ENCODE data around the gene LDHD.
A peak's percentile ranks its signal among the peaks of the same experiment; 100 is the strongest.
"Not testable (repeated sequence)": the region's sequence is repeated elsewhere in the genome, so short reads cannot be mapped to it uniquely, and the experiment has no call there.

Gene LDHD

DNA sequence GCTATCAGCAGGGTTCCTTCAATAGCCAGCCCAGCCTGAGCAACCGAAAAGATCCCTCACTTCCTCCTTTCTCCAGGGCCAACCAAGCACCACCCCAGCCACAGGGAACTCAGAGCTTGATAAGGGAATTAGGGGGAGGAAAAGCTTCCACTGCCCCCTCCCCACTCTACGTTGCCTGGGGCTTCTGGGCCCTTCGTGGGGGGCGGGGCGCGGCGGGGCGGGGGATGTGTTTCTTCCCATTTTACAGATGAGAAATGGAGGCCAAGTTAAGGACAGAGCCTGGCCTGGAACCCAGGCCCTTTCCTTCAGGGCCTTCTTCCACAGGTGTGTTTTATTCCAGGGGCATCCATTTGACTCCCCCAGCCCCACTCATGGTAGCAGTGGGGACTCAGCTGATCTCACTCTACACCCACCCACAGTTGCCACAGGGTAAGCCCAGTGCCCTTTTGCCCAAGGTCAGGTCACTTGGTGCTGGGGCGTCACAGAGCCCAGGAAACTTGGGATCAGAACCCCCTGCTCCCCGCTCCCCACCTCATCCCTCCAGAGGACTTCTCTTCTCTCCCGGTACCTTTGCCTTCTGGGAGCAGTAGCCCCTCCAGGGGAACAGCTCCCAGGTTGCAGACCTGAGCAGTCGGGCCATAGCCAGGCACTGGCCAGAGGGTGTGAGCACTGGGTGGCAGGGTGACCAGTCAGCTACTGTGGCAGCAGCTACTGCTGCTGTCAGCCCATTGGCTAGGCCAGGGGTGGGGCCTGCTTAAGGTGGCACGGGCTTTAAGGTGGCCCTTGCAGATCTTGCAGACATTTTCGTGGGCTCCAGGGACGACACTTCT, at the start of gene LDHD:
TSS of gene LDHD (minus strand) at position 700 of the 830 bp plus-strand sequence. CDS start at position 640, 60 bp downstream.
- DNase-seq (ENCODE audit: low spot score in 2 of 2), result peak; percentile 67 to 85
- in situ Hi-C loops (cut with MboI; ENCODE audit: low sequenced_read_pairs), result no loop called here
- Histone ChIP-seq H3K4me3 (peak within 1 kb of the TSS; percentile 25), H3K4me1 (peaks cover 9% of the 10 kb centered on the region), H3K27me3 (ENCODE audit: low read depth) (no peaks in the 10 kb centered on the region), H3K9me3 (no peaks in the 10 kb centered on the region), H3K36me3 (replicated peaks) (no peaks in the 10 kb centered on the region)

DNA sequence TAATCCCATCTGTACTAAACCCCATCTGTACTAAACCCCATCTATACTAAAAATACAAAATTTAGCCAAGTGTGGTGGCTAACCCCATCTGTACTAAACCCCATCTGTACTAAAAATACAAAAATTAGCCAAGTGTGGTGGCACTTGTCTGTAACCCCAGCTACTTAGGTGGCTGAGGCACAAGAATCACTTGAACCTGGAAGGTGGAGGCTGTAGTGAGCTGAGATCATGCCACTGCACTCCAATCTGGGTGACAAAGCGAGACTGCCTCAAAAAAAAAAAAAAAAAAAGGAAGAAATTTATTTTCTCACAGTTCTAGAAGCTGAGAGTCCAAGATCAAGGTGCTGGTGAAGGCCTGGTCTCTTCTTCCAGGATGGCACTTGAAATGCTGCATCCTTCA, 43.8 kb upstream of the LDHD start:
- Histone ChIP-seq H3K9me3 (no peaks in the 10 kb centered on the region; the same call in 1 of the 2 replicates), H3K4me1 (no peaks in the 10 kb centered on the region), H3K36me3 (replicated peaks) (peaks cover 9% of the 10 kb centered on the region), H3K27me3 (ENCODE audit: low read depth) (no peaks in the 10 kb centered on the region), H3K4me3 (no peak overlapping the region)
- in situ Hi-C loops (cut with MboI; ENCODE audit: low sequenced_read_pairs), result no loop called here
- DNase-seq (ENCODE audit: low spot score in 2 of 2), result no peak

- H3K36me3 ChIP-seq (replicated peaks), result peaks cover 6% of the 10 kb centered on the region
- H3K4me1 ChIP-seq, result peaks cover 4% of the 10 kb centered on the region
- H3K4me3 ChIP-seq, result no peak overlapping the region
- H3K9me3 ChIP-seq, result peaks cover 13% of the 10 kb centered on the region; the same call in 1 of the 2 replicates
- in situ Hi-C loops (cut with MboI; ENCODE audit: low sequenced_read_pairs), result no loop called here
- DNase-seq (ENCODE audit: low spot score in 2 of 2), result no peak
- H3K27me3 ChIP-seq (ENCODE audit: low read depth), result 0 out of 2 replicates have a peak, but pooled peaks cover 2% of the 10 kb centered on the region
These were observed 36.1 kb upstream of the LDHD start for GRCh38 chr16:75152635-75153034.

DNA sequence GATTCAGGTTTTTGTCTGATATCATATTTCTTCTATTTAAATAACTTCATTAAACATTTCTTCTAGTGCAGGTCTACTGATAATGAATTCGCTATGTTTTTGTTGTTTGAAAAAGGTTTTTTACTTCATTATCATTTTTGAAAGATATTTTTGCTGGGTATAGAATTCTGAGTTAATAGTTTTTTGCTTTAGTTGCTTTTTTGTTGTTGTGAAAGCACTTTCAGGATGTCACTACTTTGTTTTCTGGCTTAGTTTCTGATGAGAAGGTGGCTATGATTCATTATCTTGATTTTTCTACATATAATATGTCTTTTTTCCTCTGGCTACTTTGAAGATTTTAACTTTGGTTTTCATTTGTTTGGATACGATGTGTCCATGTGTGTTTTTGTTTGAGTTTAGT, 35.2 kb upstream of the LDHD start:
- 0 out of 2 replicates have a peak, but pooled peaks cover 2% of the 10 kb centered on the region for H3K27me3 ChIP-seq (ENCODE audit: low read depth)
- DNase-seq (ENCODE audit: low spot score in 2 of 2), result no peak
- peaks cover 13% of the 10 kb centered on the region; the same call in 1 of the 2 replicates for H3K9me3 ChIP-seq
- H3K36me3 ChIP-seq (replicated peaks), result peaks cover 6% of the 10 kb centered on the region
- no peak overlapping the region for H3K4me3 ChIP-seq
- H3K4me1 ChIP-seq, result peaks cover 4% of the 10 kb centered on the region
- in situ Hi-C loops (cut with MboI; ENCODE audit: low sequenced_read_pairs), result no loop called here

GRCh38 chr16:75148311-75149195, 32.0 kb upstream of the LDHD start, which contains the start of gene ZFP1:
TSS of gene ZFP1 (plus strand) at chr16:75148524. CDS start at chr16:75152952, 4,428 bp downstream.
- in situ Hi-C loops (cut with MboI; ENCODE audit: low sequenced_read_pairs), result no loop called here
- Histone ChIP-seq H3K9me3 (peaks cover 13% of the 10 kb centered on the region; the same call in 1 of the 2 replicates), H3K27me3 (ENCODE audit: low read depth) (0 out of 2 replicates have a peak, but pooled peaks cover 2% of the 10 kb centered on the region), H3K4me3 (peak within 1 kb of the TSS; percentile 99), H3K36me3 (replicated peaks) (peaks cover 6% of the 10 kb centered on the region), H3K4me1 (peaks cover 4% of the 10 kb centered on the region)
- peak; percentile 91 to 97 for DNase-seq (ENCODE audit: low spot score in 2 of 2)

- H3K36me3 ChIP-seq (replicated peaks), result peaks cover 4% of the 10 kb centered on the region
- no peak for DNase-seq (ENCODE audit: low spot score in 2 of 2)
- peaks cover 4% of the 10 kb centered on the region for H3K4me1 ChIP-seq
- peaks cover 12% of the 10 kb centered on the region; the same call in 1 of the 2 replicates for H3K9me3 ChIP-seq
- in situ Hi-C loops (cut with MboI; ENCODE audit: low sequenced_read_pairs), result no loop called here
- 0 out of 2 replicates have a peak, but pooled peaks cover 2% of the 10 kb centered on the region for H3K27me3 ChIP-seq (ENCODE audit: low read depth)
- peak overlapping the region; percentile 99 for H3K4me3 ChIP-seq
These were observed 31.4 kb upstream of the LDHD start for GRCh38 chr16:75147968-75148310.

GRCh38 chr16:75143941-75144340, 27.4 kb upstream of the LDHD start:
- Histone ChIP-seq H3K9me3 (no peaks in the 10 kb centered on the region), H3K4me3 (no peak overlapping the region), H3K4me1 (peaks cover 4% of the 10 kb centered on the region), H3K36me3 (replicated peaks) (no peaks in the 10 kb centered on the region), H3K27me3 (ENCODE audit: low read depth) (0 out of 2 replicates have a peak, but pooled peaks cover 2% of the 10 kb centered on the region)
- in situ Hi-C loops (cut with MboI; ENCODE audit: low sequenced_read_pairs), result no loop called here
- DNase-seq (ENCODE audit: low spot score in 2 of 2), result no peak

DNA sequence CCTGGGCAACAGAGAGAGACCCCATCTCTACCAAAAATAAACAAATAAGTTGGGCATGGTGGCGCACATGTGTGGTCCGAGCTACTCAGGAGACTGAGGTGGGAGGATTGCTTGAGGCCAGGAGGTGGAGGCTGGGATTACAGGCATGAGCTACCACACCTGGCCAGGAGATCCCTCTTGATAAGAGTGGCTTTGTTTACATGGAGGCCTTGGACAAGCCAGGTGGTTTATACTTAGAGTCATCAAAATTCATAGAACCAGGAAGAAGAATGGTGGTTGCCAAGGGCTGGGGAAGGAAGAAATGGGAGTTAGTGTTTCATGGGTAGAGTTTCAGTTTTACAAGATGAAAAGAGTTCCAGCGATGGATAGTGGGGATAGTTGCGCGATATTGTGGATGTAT, 22.9 kb upstream of the LDHD start:
- no peak for DNase-seq (ENCODE audit: low spot score in 2 of 2)
- in situ Hi-C loops (cut with MboI; ENCODE audit: low sequenced_read_pairs), result no loop called here
- Histone ChIP-seq H3K27me3 (ENCODE audit: low read depth) (no peaks in the 10 kb centered on the region), H3K36me3 (replicated peaks) (no peaks in the 10 kb centered on the region), H3K4me1 (no peaks in the 10 kb centered on the region), H3K4me3 (no peak overlapping the region), H3K9me3 (no peaks in the 10 kb centered on the region)

DNA sequence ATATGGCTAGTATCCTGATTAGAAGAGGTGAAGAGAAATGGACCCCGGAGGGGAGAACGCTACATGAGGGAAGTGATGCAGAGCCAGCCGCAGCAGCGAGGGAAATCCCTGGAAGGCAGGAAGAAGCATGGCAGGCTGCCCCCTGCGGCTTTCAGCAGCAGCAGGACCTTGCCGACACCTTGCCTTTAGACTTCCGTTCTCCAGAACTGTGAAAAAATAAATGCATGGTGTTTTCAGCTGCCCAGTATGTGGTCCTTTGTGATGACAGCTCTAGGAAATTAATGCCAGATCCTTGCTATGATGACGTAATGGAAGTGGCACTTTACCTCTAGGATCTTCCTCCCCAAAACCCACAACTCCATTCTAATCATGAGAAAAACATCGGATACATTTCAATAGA, 22.1 kb upstream of the LDHD start:
- H3K27me3 ChIP-seq (ENCODE audit: low read depth), result no peaks in the 10 kb centered on the region
- H3K4me1 ChIP-seq, result no peaks in the 10 kb centered on the region
- no peak overlapping the region for H3K4me3 ChIP-seq
- in situ Hi-C loops (cut with MboI; ENCODE audit: low sequenced_read_pairs), result no loop called here
- H3K36me3 ChIP-seq (replicated peaks), result no peaks in the 10 kb centered on the region
- no peak for DNase-seq (ENCODE audit: low spot score in 2 of 2)
- no peaks in the 10 kb centered on the region for H3K9me3 ChIP-seq

- Histone ChIP-seq H3K4me1 (no peaks in the 10 kb centered on the region), H3K4me3 (no peak overlapping the region), H3K9me3 (no peaks in the 10 kb centered on the region), H3K36me3 (replicated peaks) (no peaks in the 10 kb centered on the region), H3K27me3 (ENCODE audit: low read depth) (no peaks in the 10 kb centered on the region)
- in situ Hi-C loops (cut with MboI; ENCODE audit: low sequenced_read_pairs), result no loop called here
- no peak for DNase-seq (ENCODE audit: low spot score in 2 of 2)
These were observed 21.7 kb upstream of the LDHD start for GRCh38 chr16:75138233-75138632.

DNA sequence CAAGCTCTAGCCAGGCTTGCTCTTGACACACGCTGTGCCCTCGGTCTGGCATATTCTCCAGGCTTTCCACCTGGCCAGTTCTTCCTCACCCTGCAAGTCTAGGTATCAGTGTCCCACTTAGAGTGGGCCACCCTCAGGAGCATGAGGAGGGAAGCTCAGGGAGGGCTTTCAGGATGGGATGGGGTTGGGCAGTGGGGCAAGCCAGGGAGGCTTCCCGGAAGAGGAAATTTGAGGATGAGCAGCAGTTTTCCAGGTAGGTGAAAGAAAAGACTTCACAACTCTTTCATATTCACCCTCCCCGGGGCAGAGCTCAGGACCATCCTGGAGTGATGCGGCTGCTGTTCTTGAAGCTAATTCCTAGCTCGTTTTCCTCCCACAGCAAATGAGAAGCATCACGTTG, 14.5 kb upstream of the LDHD start:
- Histone ChIP-seq H3K4me1 (peaks cover 6% of the 10 kb centered on the region; the same call in 1 of the 2 replicates), H3K4me3 (no peak overlapping the region), H3K9me3 (no peaks in the 10 kb centered on the region), H3K27me3 (ENCODE audit: low read depth) (no peaks in the 10 kb centered on the region; the same call in 1 of the 2 replicates), H3K36me3 (replicated peaks) (no peaks in the 10 kb centered on the region)
- no peak for DNase-seq (ENCODE audit: low spot score in 2 of 2)
- in situ Hi-C loops (cut with MboI; ENCODE audit: low sequenced_read_pairs), result no loop called here

DNA sequence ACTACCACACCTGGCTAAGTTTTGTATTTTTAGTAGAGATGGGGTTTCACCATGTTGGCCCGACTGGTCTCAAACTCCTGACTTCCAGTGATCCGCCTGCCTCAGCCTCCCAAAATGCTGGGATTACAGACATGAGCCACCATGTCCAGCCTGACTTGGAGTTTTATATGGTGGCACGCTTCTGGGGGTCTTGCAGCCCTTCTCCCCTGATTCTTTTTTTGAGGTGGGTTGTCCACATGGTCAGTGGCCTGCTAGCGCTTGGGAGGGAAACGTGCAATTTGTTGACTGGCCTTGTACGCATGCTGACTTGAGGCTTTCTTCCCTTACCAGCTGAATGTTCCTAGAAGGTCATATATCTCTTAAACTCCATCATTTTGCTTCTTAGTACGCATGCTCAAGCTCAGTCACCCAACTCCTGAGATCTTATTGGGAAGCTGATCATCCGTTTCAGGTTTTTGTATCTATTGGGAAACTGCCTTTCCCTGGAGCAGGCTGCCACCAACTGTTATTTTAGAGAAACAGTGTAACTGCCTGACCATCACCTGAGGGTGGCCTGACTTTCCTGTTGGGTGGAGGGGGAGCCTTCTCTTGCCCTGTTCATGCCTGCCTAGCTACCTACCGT, 13.7 kb upstream of the LDHD start:
- in situ Hi-C loops (cut with MboI; ENCODE audit: low sequenced_read_pairs), result no loop called here
- H3K36me3 ChIP-seq (replicated peaks), result no peaks in the 10 kb centered on the region
- DNase-seq (ENCODE audit: low spot score in 2 of 2), result no peak
- H3K4me3 ChIP-seq, result no peak overlapping the region
- H3K9me3 ChIP-seq, result no peaks in the 10 kb centered on the region
- H3K4me1 ChIP-seq, result peaks cover 6% of the 10 kb centered on the region; the same call in 1 of the 2 replicates
- no peaks in the 10 kb centered on the region; the same call in 1 of the 2 replicates for H3K27me3 ChIP-seq (ENCODE audit: low read depth)

- DNase-seq (ENCODE audit: low spot score in 2 of 2); H3K36me3 ChIP-seq (replicated peaks); H3K4me3 ChIP-seq; H3K9me3 ChIP-seq; H3K4me1 ChIP-seq; in situ Hi-C loops (cut with MboI; ENCODE audit: low sequenced_read_pairs); H3K27me3 ChIP-seq (ENCODE audit: low read depth): not testable (repeated sequence)
These were observed 13.0 kb upstream of the LDHD start for GRCh38 chr16:75129421-75130149.

Measured in HAP-1 (cell line).